ENCODE data around the gene NDUFAF5. TPM values are rescaled to one million over a fixed set of nuclear protein-coding genes. Genes with fewer than 3 reads are reported as not detected.

The NDUFAF5 gene
- total RNA-seq, 2 experiments from 2014 or later: 70.8 to 73.5 TPM

- no peak for ATAC-seq (ENCODE audit: poor library complexity)
- Mint-ChIP-seq H3K27ac (no peak overlapping the region), H3K4me3 (no peak overlapping the region), H3K4me1 (ENCODE audit: low read depth) (no peaks in the 10 kb centered on the region), H3K36me3 (ENCODE audit: low read depth) (no peaks in the 10 kb centered on the region), H3K9me3 (no peaks in the 10 kb centered on the region), H3K27me3 (peaks cover 32% of the 10 kb centered on the region)
- ChIA-PET CTCF (no interaction called here), POLR2A (no interaction called here)
- H3K27me3 ChIP-seq (ENCODE audit: control insufficient read depth in 1 of 2, insufficient read depth in 2 of 2, low read length in 2 of 2): peaks cover 0 to 2% of the 10 kb centered on the region in 2 experiments
- intact Hi-C loops (cut with DNase I, micrococcal nuclease): no loop called here
- no peak for DNase-seq
- no peaks in the 10 kb centered on the region for H3K4me1 ChIP-seq (ENCODE audit: insufficient read depth, low read length)
- H3K9me3 ChIP-seq (ENCODE audit: control insufficient read depth in 1 of 2, insufficient read depth in 1 of 2, low read length in 2 of 2): no peaks in the 10 kb centered on the region
- no peaks in the 10 kb centered on the region for H3K36me3 ChIP-seq (ENCODE audit: insufficient read depth, low read length)
- H3K27ac ChIP-seq (ENCODE audit: low read depth in 1 of 2, low read length in 2 of 2): no peak overlapping the region
- TF ChIP-seq, protein P1, sequence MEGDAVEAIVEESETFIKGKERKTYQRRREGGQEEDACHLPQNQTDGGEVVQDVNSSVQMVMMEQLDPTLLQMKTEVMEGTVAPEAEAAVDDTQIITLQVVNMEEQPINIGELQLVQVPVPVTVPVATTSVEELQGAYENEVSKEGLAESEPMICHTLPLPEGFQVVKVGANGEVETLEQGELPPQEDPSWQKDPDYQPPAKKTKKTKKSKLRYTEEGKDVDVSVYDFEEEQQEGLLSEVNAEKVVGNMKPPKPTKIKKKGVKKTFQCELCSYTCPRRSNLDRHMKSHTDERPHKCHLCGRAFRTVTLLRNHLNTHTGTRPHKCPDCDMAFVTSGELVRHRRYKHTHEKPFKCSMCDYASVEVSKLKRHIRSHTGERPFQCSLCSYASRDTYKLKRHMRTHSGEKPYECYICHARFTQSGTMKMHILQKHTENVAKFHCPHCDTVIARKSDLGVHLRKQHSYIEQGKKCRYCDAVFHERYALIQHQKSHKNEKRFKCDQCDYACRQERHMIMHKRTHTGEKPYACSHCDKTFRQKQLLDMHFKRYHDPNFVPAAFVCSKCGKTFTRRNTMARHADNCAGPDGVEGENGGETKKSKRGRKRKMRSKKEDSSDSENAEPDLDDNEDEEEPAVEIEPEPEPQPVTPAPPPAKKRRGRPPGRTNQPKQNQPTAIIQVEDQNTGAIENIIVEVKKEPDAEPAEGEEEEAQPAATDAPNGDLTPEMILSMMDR (IDR thresholded peaks at IDR 0.05): no peak
- no peak overlapping the region for H3K4me3 ChIP-seq (ENCODE audit: low read length)
Observed at GRCh38 chr20:13839421-13840092, 54.7 kb downstream of the NDUFAF5 start.

- POLR2A ChIA-PET: no interaction called here
- ATAC-seq (ENCODE audit: poor library complexity): no peak
Observed at GRCh38 chr20:13840093-13840465, 55.3 kb downstream of the NDUFAF5 start.

DNA sequence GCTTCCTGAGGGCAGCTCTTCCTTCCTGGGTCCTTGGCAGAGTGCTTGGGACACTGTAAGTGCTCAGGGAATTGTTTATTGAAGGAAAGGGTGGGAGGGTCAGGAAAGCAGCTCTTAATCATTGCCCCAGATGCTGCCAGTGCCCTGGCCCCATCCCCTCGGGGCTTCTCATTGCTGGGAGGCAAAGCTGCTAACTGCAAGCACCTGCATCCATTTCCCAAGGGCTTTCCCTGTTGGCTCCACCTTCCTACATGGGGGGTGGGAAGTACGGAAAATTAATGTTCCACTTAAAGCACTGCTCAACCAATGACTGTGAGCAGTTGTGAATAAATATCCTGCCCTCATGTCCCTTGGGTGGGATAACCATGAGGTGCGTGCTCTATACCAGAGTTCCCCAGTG, 56.4 kb downstream of the NDUFAF5 start:
- Mint-ChIP-seq H3K4me1 (ENCODE audit: low read depth) (no peaks in the 10 kb centered on the region), H3K27ac (no peak overlapping the region), H3K4me3 (no peak overlapping the region), H3K36me3 (ENCODE audit: low read depth) (no peaks in the 10 kb centered on the region), H3K9me3 (no peaks in the 10 kb centered on the region), H3K27me3 (peaks cover 32% of the 10 kb centered on the region)
- Histone ChIP-seq H3K9me3 (ENCODE audit: control insufficient read depth in 1 of 2, insufficient read depth in 1 of 2, low read length in 2 of 2) (no peaks in the 10 kb centered on the region), H3K36me3 (ENCODE audit: insufficient read depth, low read length) (no peaks in the 10 kb centered on the region), H3K27ac (ENCODE audit: low read depth in 1 of 2, low read length in 2 of 2) (no peak overlapping the region), H3K27me3 (ENCODE audit: control insufficient read depth in 1 of 2, insufficient read depth in 2 of 2, low read length in 2 of 2) (peaks cover 0 to 2% of the 10 kb centered on the region in 2 experiments), H3K4me1 (ENCODE audit: insufficient read depth, low read length) (no peaks in the 10 kb centered on the region), H3K4me3 (ENCODE audit: low read length) (no peak overlapping the region)
- ChIA-PET CTCF (no interaction called here), POLR2A (no interaction called here)
- intact Hi-C loops (cut with DNase I, micrococcal nuclease): no loop called here
- TF ChIP-seq, protein P1 (IDR thresholded peaks at IDR 0.05): no peak
- ATAC-seq (ENCODE audit: poor library complexity) (no peak), DNase-seq (no peak)

More at GRCh38 chr20:13840093-13840465, 55.3 kb downstream of the NDUFAF5 start:
- Mint-ChIP-seq H3K4me3 (no peak overlapping the region), H3K4me1 (ENCODE audit: low read depth) (no peaks in the 10 kb centered on the region), H3K9me3 (no peaks in the 10 kb centered on the region), H3K27ac (no peak overlapping the region), H3K36me3 (ENCODE audit: low read depth) (no peaks in the 10 kb centered on the region), H3K27me3 (peaks cover 32% of the 10 kb centered on the region)
- DNase-seq: no peak
- H3K27ac ChIP-seq (ENCODE audit: low read depth in 1 of 2, low read length in 2 of 2): no peak overlapping the region
- CTCF ChIA-PET: no interaction called here
- H3K27me3 ChIP-seq (ENCODE audit: control insufficient read depth in 1 of 2, insufficient read depth in 2 of 2, low read length in 2 of 2): peaks cover 0 to 2% of the 10 kb centered on the region in 2 experiments
- TF ChIP-seq, protein P1 (IDR thresholded peaks at IDR 0.05): no peak
- intact Hi-C loops (cut with DNase I, micrococcal nuclease): no loop called here
- H3K9me3 ChIP-seq (ENCODE audit: control insufficient read depth in 1 of 2, insufficient read depth in 1 of 2, low read length in 2 of 2): no peaks in the 10 kb centered on the region
- H3K4me3 ChIP-seq (ENCODE audit: low read length): no peak overlapping the region
- H3K36me3 ChIP-seq (ENCODE audit: insufficient read depth, low read length): no peaks in the 10 kb centered on the region
- H3K4me1 ChIP-seq (ENCODE audit: insufficient read depth, low read length): no peaks in the 10 kb centered on the region

Measured in CD4-positive, alpha-beta T cell (primary cell).